ENCODE data around the gene UBL4A.

GRCh38 chrX:154452823-154453222 is 33.6 kb downstream of the UBL4A start:
- TF ChIP-seq CBX8 (IDR thresholded peaks at IDR 0.05) (no peak), CTCF (IDR thresholded peaks at IDR 0.05) (no peak), NPAS2 (CRISPR knock-in tag; IDR thresholded peaks at IDR 0.05; ENCODE audit: borderline replicate concordance) (no peak), ESRRA (IDR thresholded peaks at IDR 0.05; ENCODE audit: borderline replicate concordance, low read length) (no peak), SMC3 (IDR thresholded peaks at IDR 0.05) (no peak), HOXA7 (CRISPR knock-in tag; IDR thresholded peaks at IDR 0.05) (no peak), RFX5 (IDR thresholded peaks at IDR 0.05) (no peak), POLR2A (IDR thresholded peaks at IDR 0.05; ENCODE audit: low read length) (no peak), MAFK (IDR thresholded peaks at IDR 0.05; ENCODE audit: partially characterized antibody) (no peak)
- TF ChIP-seq, protein P1, sequence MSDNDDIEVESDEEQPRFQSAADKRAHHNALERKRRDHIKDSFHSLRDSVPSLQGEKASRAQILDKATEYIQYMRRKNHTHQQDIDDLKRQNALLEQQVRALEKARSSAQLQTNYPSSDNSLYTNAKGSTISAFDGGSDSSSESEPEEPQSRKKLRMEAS (IDR thresholded peaks at IDR 0.05): no peak

Measured in A549 (cell line).